ENCODE data around the gene DPEP2. TPM values are rescaled to one million over a fixed set of nuclear protein-coding genes. Genes with fewer than 3 reads are reported as not detected.
A peak's percentile ranks its signal among the peaks of the same experiment; 100 is the strongest.
"Not testable (repeated sequence)": the region's sequence is repeated elsewhere in the genome, so short reads cannot be mapped to it uniquely, and the experiment has no call there.

Gene DPEP2
- total and polyA plus RNA-seq, 3 experiments from 2014 or later: 6.2 to 34.0 (median 6.4) TPM

DNA sequence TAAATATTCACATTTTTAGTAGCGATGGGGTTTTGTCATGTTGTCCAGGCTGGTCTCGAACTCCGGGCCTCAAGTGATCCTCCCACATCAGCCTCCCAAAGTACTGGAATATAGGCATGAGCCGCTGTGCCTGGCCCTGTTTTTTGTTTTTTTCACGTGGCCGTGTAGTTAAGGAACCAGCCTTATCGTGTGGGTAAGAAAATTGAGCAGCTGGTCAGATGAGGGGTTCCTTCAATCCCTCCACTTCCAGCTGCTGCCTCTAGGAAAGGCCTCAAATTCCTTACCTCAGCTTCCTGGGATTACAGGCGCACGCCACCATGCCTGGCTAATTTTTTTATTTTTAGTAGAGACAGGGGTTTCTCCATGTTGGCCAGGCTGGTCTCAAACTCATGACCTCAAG lies 5.9 kb upstream of the DPEP2 start:
- peak overlapping the region; percentile 82 to 98 (median 93) for H3K27ac Mint-ChIP-seq
- peaks cover 38 to 48% (median 48%) of the 10 kb centered on the region in 3 donors for H3K4me1 Mint-ChIP-seq
- Histone ChIP-seq H3K36me3 (ENCODE audit: insufficient read depth, low read length) (no peaks in the 10 kb centered on the region), H3K27ac (ENCODE audit: low read depth, low read length) (no peak overlapping the region), H3K9me3 (ENCODE audit: low read length) (no peaks in the 10 kb centered on the region), H3K27me3 (ENCODE audit: insufficient read depth, low read length, poor library complexity, severe bottlenecking) (no peaks in the 10 kb centered on the region), H3K4me3 (ENCODE audit: low read length) (no peak overlapping the region), H3K4me1 (ENCODE audit: insufficient read depth, low read length) (peaks cover 47% of the 10 kb centered on the region)
- ChIA-PET CTCF (interaction anchor here (0.7 to 5.0 kb wide), 7 partner anchors 9 to 37 kb away, joined by 3 to 19 read pairs (median 8); partner anchors contain the start of genes DDX28, DPEP2NB and DUS2), POLR2A (interaction anchor here (1.3 to 2.0 kb wide), 4 partner anchors 11 to 70 kb away, joined by 4 to 12 read pairs (median 8); partner anchors contain the start of genes DDX28 and DUS2)
- H3K36me3 Mint-ChIP-seq: no peaks in the 10 kb centered on the region
- H3K9me3 Mint-ChIP-seq: no peaks in the 10 kb centered on the region
- peak overlapping the region in 5 of 7 donors; percentile 51 to 78 (median 74) for H3K4me3 Mint-ChIP-seq
- H3K27me3 Mint-ChIP-seq: no peaks in the 10 kb centered on the region
- no peak for DNase-seq

DNA sequence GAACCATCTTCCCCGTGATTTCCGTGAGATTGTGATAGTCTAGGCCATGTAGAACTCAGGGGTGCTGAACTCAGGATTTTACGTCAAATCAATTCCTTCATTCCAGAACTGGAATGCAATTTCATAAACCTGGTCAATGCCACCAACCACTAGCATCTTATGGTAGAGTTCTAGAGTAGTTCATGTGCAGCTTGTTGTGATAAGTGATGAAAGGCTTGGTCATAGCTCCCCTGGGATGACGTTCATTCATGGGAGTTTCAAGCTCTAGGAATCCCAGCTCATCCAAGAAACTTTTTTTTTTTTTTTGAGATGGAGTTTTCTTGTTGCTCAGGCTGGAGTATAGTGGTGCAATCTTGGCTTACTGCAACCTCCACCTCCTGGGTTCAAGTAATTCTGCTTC lies 3.7 kb upstream of the DPEP2 start:
- H3K4me1 Mint-ChIP-seq: peaks cover 52 to 63% (median 61%) of the 10 kb centered on the region in 3 donors
- Histone ChIP-seq H3K36me3 (ENCODE audit: insufficient read depth, low read length) (no peaks in the 10 kb centered on the region), H3K4me1 (ENCODE audit: insufficient read depth, low read length) (peaks cover 61% of the 10 kb centered on the region), H3K27me3 (ENCODE audit: insufficient read depth, low read length, poor library complexity, severe bottlenecking) (no peaks in the 10 kb centered on the region), H3K9me3 (ENCODE audit: low read length) (no peaks in the 10 kb centered on the region), H3K27ac (ENCODE audit: low read depth, low read length) (no peak overlapping the region), H3K4me3 (ENCODE audit: low read length) (no peak overlapping the region)
- peak overlapping the region in 2 of 7 donors; percentile 20 to 54 for H3K4me3 Mint-ChIP-seq
- no peak for DNase-seq
- POLR2A ChIA-PET: no interaction called here
- no peaks in the 10 kb centered on the region for H3K9me3 Mint-ChIP-seq
- CTCF ChIA-PET: interaction anchor here (0.9 to 3.2 kb wide), 2 partner anchors 9 to 38 kb away, joined by 5 to 16 read pairs; no protein-coding TSS in a partner anchor
- H3K27me3 Mint-ChIP-seq: no peaks in the 10 kb centered on the region
- peaks cover 0 to 7% (median 0%) of the 10 kb centered on the region in 3 donors for H3K36me3 Mint-ChIP-seq
- H3K27ac Mint-ChIP-seq: peak overlapping the region in 6 of 8 donors; percentile 23 to 83 (median 56)

DNA sequence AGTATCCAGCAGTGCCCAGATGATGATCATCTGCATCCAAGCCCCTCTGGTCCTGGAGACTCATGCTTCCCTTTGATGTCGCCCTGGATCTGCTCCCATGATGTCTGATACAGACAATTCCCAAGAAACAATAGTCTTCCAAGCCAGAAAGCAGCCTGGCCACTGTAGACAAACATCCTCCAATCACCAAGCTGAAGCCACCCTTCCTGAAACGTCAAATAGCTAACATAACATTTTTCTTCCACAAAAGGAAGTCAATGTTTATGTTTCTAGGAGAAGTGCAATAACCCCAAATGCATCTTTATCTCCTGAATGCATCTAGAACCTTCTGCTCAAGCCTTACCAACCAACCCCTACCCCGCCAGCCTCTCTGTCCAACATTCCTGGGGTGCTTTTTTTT lies 1.2 kb upstream of the DPEP2 start:
- ChIA-PET CTCF (interaction anchor here (0.6 to 3.4 kb wide), 4 partner anchors 22 to 176 kb away, joined by 3 to 16 read pairs (median 9); partner anchors contain the start of genes DDX28 and DUS2), POLR2A (interaction anchor here (0.6 to 0.8 kb wide), 2 partner anchors 26 to 101 kb away, joined by 3 to 4 read pairs; no protein-coding TSS in a partner anchor)
- H3K4me1 ChIP-seq (ENCODE audit: insufficient read depth, low read length): peaks cover 51% of the 10 kb centered on the region
- Mint-ChIP-seq H3K4me3 (peak overlapping the region; percentile 83 to 92 (median 85)), H3K36me3 (peaks cover 0 to 9% (median 2%) of the 10 kb centered on the region in 3 donors), H3K4me1 (peaks cover 48 to 71% (median 55%) of the 10 kb centered on the region in 3 donors), H3K9me3 (no peaks in the 10 kb centered on the region), H3K27me3 (no peaks in the 10 kb centered on the region), H3K27ac (peak overlapping the region; percentile 77 to 96 (median 95))
- peak in 1 of 5 donors; percentile 44 for DNase-seq
- no peaks in the 10 kb centered on the region for H3K27me3 ChIP-seq (ENCODE audit: insufficient read depth, low read length, poor library complexity, severe bottlenecking)
- H3K27ac ChIP-seq (ENCODE audit: low read depth, low read length): no peak overlapping the region
- H3K9me3 ChIP-seq (ENCODE audit: low read length): no peaks in the 10 kb centered on the region
- H3K36me3 ChIP-seq (ENCODE audit: insufficient read depth, low read length): no peaks in the 10 kb centered on the region
- peak overlapping the region; percentile 70 for H3K4me3 ChIP-seq (ENCODE audit: low read length)

DNA sequence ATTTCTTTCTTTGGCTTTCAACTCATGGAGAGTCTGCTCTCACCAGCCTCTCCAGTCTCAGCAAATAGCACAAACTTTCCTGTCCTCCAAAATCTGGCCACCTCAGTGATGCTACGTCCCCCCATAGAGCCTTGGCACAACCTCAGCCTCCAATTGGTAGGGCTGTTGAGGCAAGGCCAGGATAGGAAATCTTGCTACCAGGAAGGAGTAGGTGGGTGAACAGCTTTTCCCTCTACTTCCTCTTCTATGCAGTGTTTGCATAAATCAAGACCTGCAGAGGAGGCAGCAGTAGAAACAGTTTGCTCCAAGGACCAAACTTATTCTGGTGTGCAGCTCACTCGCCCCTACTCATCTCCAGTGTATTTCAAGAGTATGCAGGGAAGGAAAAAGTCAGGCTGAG lies 701 bp upstream of the DPEP2 start:
- H3K27ac Mint-ChIP-seq: peak overlapping the region; percentile 77 to 96 (median 95)
- POLR2A ChIA-PET: interaction anchor here (0.8 to 1.3 kb wide), 2 partner anchors 17 to 27 kb away, joined by 3 read pairs; no protein-coding TSS in a partner anchor
- H3K36me3 ChIP-seq (ENCODE audit: insufficient read depth, low read length): no peaks in the 10 kb centered on the region
- no peaks in the 10 kb centered on the region for H3K27me3 Mint-ChIP-seq
- H3K27ac ChIP-seq (ENCODE audit: low read depth, low read length): no peak overlapping the region
- DNase-seq: peak in 1 of 5 donors; percentile 27
- H3K27me3 ChIP-seq (ENCODE audit: insufficient read depth, low read length, poor library complexity, severe bottlenecking): no peaks in the 10 kb centered on the region
- H3K9me3 ChIP-seq (ENCODE audit: low read length): no peaks in the 10 kb centered on the region
- no peaks in the 10 kb centered on the region for H3K9me3 Mint-ChIP-seq
- peak overlapping the region; percentile 83 to 92 (median 85) for H3K4me3 Mint-ChIP-seq
- peak overlapping the region; percentile 70 for H3K4me3 ChIP-seq (ENCODE audit: low read length)
- H3K4me1 ChIP-seq (ENCODE audit: insufficient read depth, low read length): peaks cover 46% of the 10 kb centered on the region
- peaks cover 0 to 11% (median 2%) of the 10 kb centered on the region in 3 donors for H3K36me3 Mint-ChIP-seq
- peaks cover 48 to 71% (median 55%) of the 10 kb centered on the region in 3 donors for H3K4me1 Mint-ChIP-seq
- CTCF ChIA-PET: interaction anchor here (1.4 to 3.4 kb wide), 3 partner anchors 23 to 84 kb away, joined by 3 to 16 read pairs (median 15); partner anchors contain the start of genes DDX28 and DUS2

DNA sequence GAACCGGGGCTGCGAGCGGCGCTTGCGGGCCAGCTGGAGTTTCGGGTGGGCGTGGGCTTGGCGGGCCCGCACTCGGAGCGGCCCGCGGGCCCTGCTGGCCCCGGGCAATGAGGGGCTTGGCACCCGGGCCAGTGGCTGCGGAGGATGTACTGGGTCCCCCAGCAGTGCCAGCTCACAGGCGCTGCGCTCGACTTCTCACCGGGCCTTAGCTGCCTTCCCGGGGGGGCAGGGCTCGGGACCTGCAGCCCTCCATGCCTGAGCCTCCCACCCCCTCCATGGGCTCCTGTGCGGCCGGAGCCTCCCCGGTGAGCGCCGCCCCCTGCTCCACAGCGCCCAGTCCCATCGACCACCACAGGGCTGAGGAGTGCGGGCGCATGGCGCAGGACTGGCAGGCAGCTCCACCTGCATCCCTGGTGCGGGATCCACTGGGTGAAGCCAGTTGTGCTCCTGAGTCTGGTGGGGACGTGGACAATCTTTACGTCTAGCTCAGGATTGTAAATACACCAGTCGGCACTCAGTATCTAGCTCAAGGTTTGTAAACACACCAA lies 979 bp downstream of the DPEP2 start:
- H3K36me3 ChIP-seq (ENCODE audit: insufficient read depth, low read length); H3K27me3 Mint-ChIP-seq; DNase-seq; H3K9me3 Mint-ChIP-seq; H3K27ac ChIP-seq (ENCODE audit: low read depth, low read length); H3K27me3 ChIP-seq (ENCODE audit: insufficient read depth, low read length, poor library complexity, severe bottlenecking); H3K9me3 ChIP-seq (ENCODE audit: low read length): not testable (repeated sequence)
- Mint-ChIP-seq H3K36me3 (peaks cover 0 to 11% (median 2%) of the 10 kb centered on the region in 3 donors), H3K27ac (peak overlapping the region in 6 of 8 donors; percentile 77 to 96 (median 92)), H3K4me1 (peaks cover 52 to 75% (median 63%) of the 10 kb centered on the region in 3 donors), H3K4me3 (peak overlapping the region; percentile 83 to 92 (median 85))
- POLR2A ChIA-PET: interaction anchor here (0.6 to 1.3 kb wide), 6 partner anchors 24 to 750 kb away, joined by 3 to 7 read pairs (median 4); partner anchors contain the start of genes ATP6V0D1, DDX28, DUS2 and GFOD2
- CTCF ChIA-PET: interaction anchor here (0.9 to 3.4 kb wide), 8 partner anchors 10 to 235 kb away, joined by 3 to 15 read pairs (median 3); partner anchors contain the start of genes DDX28, DPEP2NB and DUS2
- Histone ChIP-seq H3K4me3 (ENCODE audit: low read length) (peak overlapping the region; percentile 70), H3K4me1 (ENCODE audit: insufficient read depth, low read length) (peaks cover 50% of the 10 kb centered on the region)

DNA sequence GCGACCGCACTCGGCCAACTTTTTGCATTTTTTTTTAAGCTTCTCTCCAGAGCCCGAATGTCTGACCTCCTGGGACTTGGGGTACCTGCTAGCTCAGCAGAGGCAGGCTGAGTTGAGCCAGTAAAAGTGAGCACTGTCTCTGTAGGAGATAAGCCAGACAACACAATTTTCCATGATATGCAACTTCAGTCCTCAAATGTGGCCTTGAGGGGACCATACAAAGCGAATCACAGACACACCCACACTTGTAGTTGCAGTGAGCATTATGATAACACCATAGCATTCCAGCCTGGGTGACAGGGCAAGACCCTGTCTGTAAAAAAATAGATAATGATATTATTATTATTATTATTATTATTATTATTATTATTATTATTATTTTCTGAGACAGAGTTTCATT lies 2.6 kb downstream of the DPEP2 start:
- Mint-ChIP-seq H3K27ac (peak overlapping the region in 6 of 8 donors; percentile 35 to 79 (median 67)), H3K9me3 (no peaks in the 10 kb centered on the region), H3K27me3 (no peaks in the 10 kb centered on the region), H3K4me1 (peaks cover 50 to 77% (median 63%) of the 10 kb centered on the region in 3 donors), H3K4me3 (peak overlapping the region in 3 of 7 donors; percentile 16 to 50 (median 38)), H3K36me3 (peaks cover 0 to 15% (median 2%) of the 10 kb centered on the region in 3 donors)
- no peaks in the 10 kb centered on the region for H3K9me3 ChIP-seq (ENCODE audit: low read length)
- no peak for DNase-seq
- H3K36me3 ChIP-seq (ENCODE audit: insufficient read depth, low read length): no peaks in the 10 kb centered on the region
- no peak overlapping the region for H3K4me3 ChIP-seq (ENCODE audit: low read length)
- POLR2A ChIA-PET: interaction anchor here (1.1 kb wide), 1 partner anchor 44 kb away, joined by 4 read pairs; no protein-coding TSS in a partner anchor
- no peaks in the 10 kb centered on the region for H3K27me3 ChIP-seq (ENCODE audit: insufficient read depth, low read length, poor library complexity, severe bottlenecking)
- H3K27ac ChIP-seq (ENCODE audit: low read depth, low read length): no peak overlapping the region
- peaks cover 51% of the 10 kb centered on the region for H3K4me1 ChIP-seq (ENCODE audit: insufficient read depth, low read length)
- CTCF ChIA-PET: interaction anchor here (1.3 to 2.4 kb wide), 5 partner anchors 9 to 89 kb away, joined by 3 to 17 read pairs (median 4); partner anchors contain the start of genes DPEP2NB and NFATC3

DNA sequence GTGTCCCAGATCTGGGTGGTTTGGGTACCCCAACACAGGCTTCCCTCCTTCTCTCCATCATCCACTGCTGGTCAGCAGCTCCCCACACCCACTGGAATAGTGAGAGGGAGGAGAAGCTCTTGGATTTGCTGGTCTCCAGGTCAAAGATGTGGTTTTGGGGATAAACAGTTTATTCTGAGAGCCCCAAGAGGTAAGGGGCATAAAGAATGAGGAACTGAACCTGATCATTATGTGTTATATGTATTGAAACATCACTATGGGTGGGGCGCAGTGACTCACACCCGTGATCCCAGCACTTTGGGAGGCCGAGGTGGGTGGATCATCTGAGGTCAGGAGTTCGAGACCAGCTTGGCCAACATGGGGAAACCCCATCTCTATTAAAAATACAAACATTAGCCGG lies 3.9 kb downstream of the DPEP2 start:
- H3K4me3 Mint-ChIP-seq: peak overlapping the region in 2 of 7 donors; percentile 41 to 67
- H3K9me3 ChIP-seq (ENCODE audit: low read length): no peaks in the 10 kb centered on the region
- peaks cover 41 to 68% (median 52%) of the 10 kb centered on the region in 3 donors for H3K4me1 Mint-ChIP-seq
- no peak overlapping the region for H3K27ac ChIP-seq (ENCODE audit: low read depth, low read length)
- CTCF ChIA-PET: interaction anchor here (1.0 to 2.4 kb wide), 5 partner anchors 11 to 49 kb away, joined by 3 to 17 read pairs (median 4); no protein-coding TSS in a partner anchor
- H3K27ac Mint-ChIP-seq: peak overlapping the region; percentile 54 to 93 (median 78)
- no peak for DNase-seq
- peaks cover 39% of the 10 kb centered on the region for H3K4me1 ChIP-seq (ENCODE audit: insufficient read depth, low read length)
- no peaks in the 10 kb centered on the region for H3K27me3 ChIP-seq (ENCODE audit: insufficient read depth, low read length, poor library complexity, severe bottlenecking)
- no peaks in the 10 kb centered on the region for H3K36me3 ChIP-seq (ENCODE audit: insufficient read depth, low read length)
- H3K27me3 Mint-ChIP-seq: no peaks in the 10 kb centered on the region
- POLR2A ChIA-PET: no interaction called here
- H3K9me3 Mint-ChIP-seq: no peaks in the 10 kb centered on the region
- peaks cover 0 to 20% (median 2%) of the 10 kb centered on the region in 3 donors for H3K36me3 Mint-ChIP-seq
- no peak overlapping the region for H3K4me3 ChIP-seq (ENCODE audit: low read length)

Data from CD8-positive, alpha-beta memory T cell (primary cell).